Measurements from ENCODE around the gene CHRNB1. TPM values are rescaled to one million over a fixed set of nuclear protein-coding genes. Genes with fewer than 3 reads are reported as not detected.

CHRNB1 gene
- polyA plus RNA-seq, 1 donor from 2014 or later = 18.2 TPM

DNA sequence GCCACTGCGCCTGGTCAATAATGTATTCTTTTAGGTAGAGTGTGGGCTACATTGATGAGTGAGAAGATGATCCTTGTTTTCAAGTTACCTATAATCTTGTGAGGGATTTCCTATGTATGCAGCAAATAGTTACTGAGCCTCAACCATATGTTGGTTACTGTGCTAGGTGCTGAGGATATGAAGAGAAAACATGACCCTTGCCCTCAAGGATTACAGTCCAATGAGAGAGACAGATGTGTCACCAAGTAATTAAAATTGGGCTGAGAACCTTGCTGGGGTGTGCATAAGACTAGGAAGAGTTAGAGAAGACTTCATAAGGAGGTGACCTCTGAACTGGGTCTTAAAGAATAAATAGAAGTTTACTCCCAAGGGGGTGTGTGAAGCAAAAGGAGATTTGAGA, 46.7 kb downstream of the CHRNB1 start:
- H4K20me1 ChIP-seq (ENCODE audit: insufficient read depth) = peaks cover 4% of the 10 kb centered on the region
- H3K4me2 ChIP-seq (ENCODE audit: low read length) = no peak overlapping the region
- no peaks in the 10 kb centered on the region for H3K9me3 ChIP-seq (ENCODE audit: low read length)
- H3K9ac ChIP-seq (ENCODE audit: low read length) = no peak overlapping the region
- H3K36me3 ChIP-seq (ENCODE audit: insufficient read depth, low read length) = no peaks in the 10 kb centered on the region
- H3K27ac ChIP-seq (ENCODE audit: low read length) = no peak overlapping the region
- H2AFZ ChIP-seq (ENCODE audit: low read depth, low read length) = no peak overlapping the region
- no peak for TF ChIP-seq CTCF (IDR thresholded peaks at IDR 0.05; ENCODE audit: poor library complexity, severe bottlenecking)
- TF ChIP-seq TAF1 (IDR thresholded peaks at IDR 0.05; ENCODE audit: low read depth) = no peak
- TF ChIP-seq EZH2 (IDR thresholded peaks at IDR 0.05; ENCODE audit: borderline replicate concordance, insufficient read depth, low read length, poor library complexity, severe bottlenecking) = no peak
- no peak for TF ChIP-seq MXI1 (conservative IDR thresholded peaks at IDR 0.05; ENCODE audit: poor library complexity, severe bottlenecking)
- TF ChIP-seq POLR2AphosphoS5 (IDR thresholded peaks at IDR 0.05) = no peak
- no peak for TF ChIP-seq RAD21 (conservative IDR thresholded peaks at IDR 0.05)
- no peaks in the 10 kb centered on the region for H3K27me3 ChIP-seq (ENCODE audit: insufficient read depth, low read depth, low read length)
- no peaks in the 10 kb centered on the region for H3K9me2 ChIP-seq (ENCODE audit: insufficient read depth, low read length)
- H3F3A ChIP-seq (ENCODE audit: insufficient read depth, low read length, poor library complexity, severe bottlenecking) = no peaks in the 10 kb centered on the region
- H3K4me3 ChIP-seq (ENCODE audit: low read length) = no peak overlapping the region
- H3K79me2 ChIP-seq (replicated peaks; ENCODE audit: insufficient read depth, low read length) = peaks cover 88% of the 10 kb centered on the region

GRCh38 chr17:7493941-7494340, 49.1 kb downstream of the CHRNB1 start:
- Histone ChIP-seq H3K27ac (ENCODE audit: low read length) (no peak overlapping the region), H3K27me3 (ENCODE audit: insufficient read depth, low read depth, low read length) (no peaks in the 10 kb centered on the region), H3K36me3 (ENCODE audit: insufficient read depth, low read length) (no peaks in the 10 kb centered on the region), H4K20me1 (ENCODE audit: insufficient read depth) (peaks cover 4% of the 10 kb centered on the region), H3K4me2 (ENCODE audit: low read length) (no peak overlapping the region), H3K9me3 (ENCODE audit: low read length) (no peaks in the 10 kb centered on the region), H2AFZ (ENCODE audit: low read depth, low read length) (no peak overlapping the region), H3K4me3 (ENCODE audit: low read length) (no peak overlapping the region), H3K9me2 (ENCODE audit: insufficient read depth, low read length) (no peaks in the 10 kb centered on the region), H3K9ac (ENCODE audit: low read length) (no peak overlapping the region), H3F3A (ENCODE audit: insufficient read depth, low read length, poor library complexity, severe bottlenecking) (no peaks in the 10 kb centered on the region), H3K79me2 (replicated peaks; ENCODE audit: insufficient read depth, low read length) (peaks cover 70% of the 10 kb centered on the region)
- TF ChIP-seq RAD21 (conservative IDR thresholded peaks at IDR 0.05) (no peak), TAF1 (IDR thresholded peaks at IDR 0.05; ENCODE audit: low read depth) (no peak), CTCF (IDR thresholded peaks at IDR 0.05; ENCODE audit: poor library complexity, severe bottlenecking) (no peak), POLR2AphosphoS5 (IDR thresholded peaks at IDR 0.05) (no peak), MXI1 (conservative IDR thresholded peaks at IDR 0.05; ENCODE audit: poor library complexity, severe bottlenecking) (no peak), SMC3 (conservative IDR thresholded peaks at IDR 0.05; ENCODE audit: poor library complexity) (no peak), EZH2 (IDR thresholded peaks at IDR 0.05; ENCODE audit: borderline replicate concordance, insufficient read depth, low read length, poor library complexity, severe bottlenecking) (no peak), EP300 (conservative IDR thresholded peaks at IDR 0.05; ENCODE audit: poor library complexity, severe bottlenecking) (no peak)
- TF ChIP-seq, protein P1, sequence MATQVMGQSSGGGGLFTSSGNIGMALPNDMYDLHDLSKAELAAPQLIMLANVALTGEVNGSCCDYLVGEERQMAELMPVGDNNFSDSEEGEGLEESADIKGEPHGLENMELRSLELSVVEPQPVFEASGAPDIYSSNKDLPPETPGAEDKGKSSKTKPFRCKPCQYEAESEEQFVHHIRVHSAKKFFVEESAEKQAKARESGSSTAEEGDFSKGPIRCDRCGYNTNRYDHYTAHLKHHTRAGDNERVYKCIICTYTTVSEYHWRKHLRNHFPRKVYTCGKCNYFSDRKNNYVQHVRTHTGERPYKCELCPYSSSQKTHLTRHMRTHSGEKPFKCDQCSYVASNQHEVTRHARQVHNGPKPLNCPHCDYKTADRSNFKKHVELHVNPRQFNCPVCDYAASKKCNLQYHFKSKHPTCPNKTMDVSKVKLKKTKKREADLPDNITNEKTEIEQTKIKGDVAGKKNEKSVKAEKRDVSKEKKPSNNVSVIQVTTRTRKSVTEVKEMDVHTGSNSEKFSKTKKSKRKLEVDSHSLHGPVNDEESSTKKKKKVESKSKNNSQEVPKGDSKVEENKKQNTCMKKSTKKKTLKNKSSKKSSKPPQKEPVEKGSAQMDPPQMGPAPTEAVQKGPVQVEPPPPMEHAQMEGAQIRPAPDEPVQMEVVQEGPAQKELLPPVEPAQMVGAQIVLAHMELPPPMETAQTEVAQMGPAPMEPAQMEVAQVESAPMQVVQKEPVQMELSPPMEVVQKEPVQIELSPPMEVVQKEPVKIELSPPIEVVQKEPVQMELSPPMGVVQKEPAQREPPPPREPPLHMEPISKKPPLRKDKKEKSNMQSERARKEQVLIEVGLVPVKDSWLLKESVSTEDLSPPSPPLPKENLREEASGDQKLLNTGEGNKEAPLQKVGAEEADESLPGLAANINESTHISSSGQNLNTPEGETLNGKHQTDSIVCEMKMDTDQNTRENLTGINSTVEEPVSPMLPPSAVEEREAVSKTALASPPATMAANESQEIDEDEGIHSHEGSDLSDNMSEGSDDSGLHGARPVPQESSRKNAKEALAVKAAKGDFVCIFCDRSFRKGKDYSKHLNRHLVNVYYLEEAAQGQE (IDR thresholded peaks at IDR 0.05; ENCODE audit: borderline replicate concordance) = no peak
